ENCODE results near the gene CCL8. TPM values are rescaled to one million over a fixed set of nuclear protein-coding genes. Genes with fewer than 3 reads are reported as not detected.
A peak's percentile ranks its signal among the peaks of the same experiment; 100 is the strongest.

CCL8 gene
- total RNA-seq, 1 experiment from 2014 or later: not detected

DNA sequence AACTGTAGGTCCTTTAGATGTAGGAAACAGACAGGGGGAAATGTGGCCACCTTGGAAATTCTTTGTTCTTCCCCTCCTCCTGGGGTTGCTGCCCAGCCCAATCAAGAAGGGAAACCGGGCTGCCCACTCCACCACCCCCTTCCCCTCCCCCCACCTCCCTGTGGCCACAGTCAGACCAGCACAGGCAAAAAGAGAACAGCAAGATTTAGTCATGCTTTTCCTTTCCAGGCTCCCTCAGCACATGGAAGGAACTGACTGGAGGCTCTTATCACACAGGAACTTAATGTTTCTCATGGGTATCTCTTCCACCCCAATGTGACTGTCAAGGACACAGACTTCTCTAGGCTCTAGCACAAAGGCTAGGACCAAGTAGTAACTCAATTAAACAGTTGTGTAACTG, 46.8 kb downstream of the CCL8 start:
- H3K27ac ChIP-seq (ENCODE audit: low read length): no peak overlapping the region
- no peaks in the 10 kb centered on the region for H3K9me3 ChIP-seq (ENCODE audit: control insufficient read depth, insufficient read depth, low read depth, low read length)
- intact Hi-C loops (cut with micrococcal nuclease; ENCODE audit: unreplicated experiment): loop anchor here (10.0 kb wide), 1 partner anchor 591 kb away; no protein-coding TSS in a partner anchor
- TF ChIP-seq TCF7L2 (IDR thresholded peaks at IDR 0.05; ENCODE audit: low read depth, low read length) (no peak), POLR2AphosphoS5 (IDR thresholded peaks at IDR 0.05; ENCODE audit: low read depth, low read length) (no peak), CTCF (IDR thresholded peaks at IDR 0.05) (no peak), SIN3A (IDR thresholded peaks at IDR 0.05; ENCODE audit: borderline replicate concordance, insufficient read depth, low read depth, low read length) (no peak)
- TF ChIP-seq, protein P1, sequence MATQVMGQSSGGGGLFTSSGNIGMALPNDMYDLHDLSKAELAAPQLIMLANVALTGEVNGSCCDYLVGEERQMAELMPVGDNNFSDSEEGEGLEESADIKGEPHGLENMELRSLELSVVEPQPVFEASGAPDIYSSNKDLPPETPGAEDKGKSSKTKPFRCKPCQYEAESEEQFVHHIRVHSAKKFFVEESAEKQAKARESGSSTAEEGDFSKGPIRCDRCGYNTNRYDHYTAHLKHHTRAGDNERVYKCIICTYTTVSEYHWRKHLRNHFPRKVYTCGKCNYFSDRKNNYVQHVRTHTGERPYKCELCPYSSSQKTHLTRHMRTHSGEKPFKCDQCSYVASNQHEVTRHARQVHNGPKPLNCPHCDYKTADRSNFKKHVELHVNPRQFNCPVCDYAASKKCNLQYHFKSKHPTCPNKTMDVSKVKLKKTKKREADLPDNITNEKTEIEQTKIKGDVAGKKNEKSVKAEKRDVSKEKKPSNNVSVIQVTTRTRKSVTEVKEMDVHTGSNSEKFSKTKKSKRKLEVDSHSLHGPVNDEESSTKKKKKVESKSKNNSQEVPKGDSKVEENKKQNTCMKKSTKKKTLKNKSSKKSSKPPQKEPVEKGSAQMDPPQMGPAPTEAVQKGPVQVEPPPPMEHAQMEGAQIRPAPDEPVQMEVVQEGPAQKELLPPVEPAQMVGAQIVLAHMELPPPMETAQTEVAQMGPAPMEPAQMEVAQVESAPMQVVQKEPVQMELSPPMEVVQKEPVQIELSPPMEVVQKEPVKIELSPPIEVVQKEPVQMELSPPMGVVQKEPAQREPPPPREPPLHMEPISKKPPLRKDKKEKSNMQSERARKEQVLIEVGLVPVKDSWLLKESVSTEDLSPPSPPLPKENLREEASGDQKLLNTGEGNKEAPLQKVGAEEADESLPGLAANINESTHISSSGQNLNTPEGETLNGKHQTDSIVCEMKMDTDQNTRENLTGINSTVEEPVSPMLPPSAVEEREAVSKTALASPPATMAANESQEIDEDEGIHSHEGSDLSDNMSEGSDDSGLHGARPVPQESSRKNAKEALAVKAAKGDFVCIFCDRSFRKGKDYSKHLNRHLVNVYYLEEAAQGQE (IDR thresholded peaks at IDR 0.05; ENCODE audit: insufficient read depth in 1 of 2, low read depth in 2 of 2, low read length in 1 of 2): no peak
- H3K4me1 ChIP-seq (ENCODE audit: control insufficient read depth, insufficient read depth, low read length): no peaks in the 10 kb centered on the region; the same call in 1 of the 2 replicates
- no TSS peak for BruUV-seq (replicated peaks)
- in situ Hi-C loops (cut with HindIII; ENCODE audit: low pct_unique_long_range_greater_than_20kb, low sequenced_read_pairs): no loop called here
- DNase-seq (ENCODE audit: low read depth, low spot score) (no peak), ATAC-seq (no peak)
- ChIA-PET CTCF (no interaction called here), POLR2A (no interaction called here)
- no peaks in the 10 kb centered on the region for H3K36me3 ChIP-seq (ENCODE audit: control insufficient read depth, insufficient read depth, low read length)
- no peaks in the 10 kb centered on the region for H3K27me3 ChIP-seq (ENCODE audit: control insufficient read depth, insufficient read depth, low read length)
- no peak overlapping the region for H3K4me3 ChIP-seq (ENCODE audit: low read depth in 2 of 2, low read length in 2 of 2)

- H3K4me3 ChIP-seq (ENCODE audit: low read depth in 2 of 2, low read length in 2 of 2): no peak overlapping the region
- ChIA-PET CTCF (interaction anchor here (0.9 kb wide), 1 partner anchor 11 kb away, joined by 5 read pairs; the partner anchor contains the start of gene CCL13), POLR2A (no interaction called here)
- intact Hi-C loops (cut with micrococcal nuclease; ENCODE audit: unreplicated experiment) (loop anchor here (10.0 kb wide), 1 partner anchor 592 kb away; no protein-coding TSS in a partner anchor), in situ Hi-C loops (cut with HindIII; ENCODE audit: low pct_unique_long_range_greater_than_20kb, low sequenced_read_pairs) (no loop called here)
- H3K36me3 ChIP-seq (ENCODE audit: control insufficient read depth, insufficient read depth, low read length): no peaks in the 10 kb centered on the region
- ATAC-seq (no peak), DNase-seq (ENCODE audit: low read depth, low spot score) (no peak)
- no peaks in the 10 kb centered on the region for H3K27me3 ChIP-seq (ENCODE audit: control insufficient read depth, insufficient read depth, low read length)
- no peak overlapping the region for H3K27ac ChIP-seq (ENCODE audit: low read length)
- no peaks in the 10 kb centered on the region for H3K4me1 ChIP-seq (ENCODE audit: control insufficient read depth, insufficient read depth, low read length)
- no peaks in the 10 kb centered on the region for H3K9me3 ChIP-seq (ENCODE audit: control insufficient read depth, insufficient read depth, low read depth, low read length)
- no peak for TF ChIP-seq POLR2AphosphoS5 (IDR thresholded peaks at IDR 0.05; ENCODE audit: low read depth, low read length)
- BruUV-seq (replicated peaks): no TSS peak
These were observed 47.4 kb downstream of the CCL8 start for GRCh38 chr17:34366529-34367107.

GRCh38 chr17:34367486-34368195, 48.4 kb downstream of the CCL8 start:
- Histone ChIP-seq H3K27me3 (ENCODE audit: control insufficient read depth, insufficient read depth, low read length) (no peaks in the 10 kb centered on the region), H3K9me3 (ENCODE audit: control insufficient read depth, insufficient read depth, low read depth, low read length) (no peaks in the 10 kb centered on the region), H3K4me3 (ENCODE audit: low read depth in 2 of 2, low read length in 2 of 2) (no peak overlapping the region), H3K4me1 (ENCODE audit: control insufficient read depth, insufficient read depth, low read length) (no peaks in the 10 kb centered on the region), H3K27ac (ENCODE audit: low read length) (no peak overlapping the region), H3K36me3 (ENCODE audit: control insufficient read depth, insufficient read depth, low read length) (no peaks in the 10 kb centered on the region)
- TF ChIP-seq TCF7L2 (IDR thresholded peaks at IDR 0.05; ENCODE audit: low read depth, low read length): no peak
- TF ChIP-seq POLR2AphosphoS5 (IDR thresholded peaks at IDR 0.05; ENCODE audit: low read depth, low read length): no peak
- TF ChIP-seq, protein P1 (IDR thresholded peaks at IDR 0.05; ENCODE audit: insufficient read depth in 1 of 2, low read depth in 2 of 2, low read length in 1 of 2): no peak
- no peak for TF ChIP-seq CTCF (IDR thresholded peaks at IDR 0.05)
- TF ChIP-seq SIN3A (IDR thresholded peaks at IDR 0.05; ENCODE audit: borderline replicate concordance, insufficient read depth, low read depth, low read length): no peak
- intact Hi-C loops (cut with micrococcal nuclease; ENCODE audit: unreplicated experiment): loop anchor here (10.0 kb wide), 1 partner anchor 593 kb away; no protein-coding TSS in a partner anchor
- in situ Hi-C loops (cut with HindIII; ENCODE audit: low pct_unique_long_range_greater_than_20kb, low sequenced_read_pairs): no loop called here
- POLR2A ChIA-PET: no interaction called here
- BruUV-seq (replicated peaks): no TSS peak
- CTCF ChIA-PET: no interaction called here
- 0 out of 2 replicates have a peak, but pooled peaks have one; percentile 5 for ATAC-seq
- no peak for DNase-seq (ENCODE audit: low read depth, low spot score)
